HepG2 (cell line): ENCODE data around the gene ZNF526. TPM values are rescaled to one million over a fixed set of nuclear protein-coding genes. Genes with fewer than 3 reads are reported as not detected.

ENCODE experiments used
- AFF4 ChIP-seq: sonication (generic); formaldehyde crosslinking; IDR thresholded peaks from 2 replicates; pipeline ENCODE4 v1.4.0; 2020; ENCODE audit warnings: missing genetic modification reagents
- CBX2 ChIP-seq, 2 experiments: fragments of 200-600 bp in 1 of 2; sonication (generic); formaldehyde crosslinking in 1 of 2; IDR thresholded peaks; 2 replicates each; pipeline versions ENCODE4 v1.7.0 to v1.8.1; 2018 to 2022; ENCODE audit warnings: low read depth in 2 of 2, low read length in 1 of 2, mild to moderate bottlenecking in 1 of 2, missing genetic modification reagents in 1 of 2
- DRAP1 ChIP-seq: IDR thresholded peaks from 2 replicates; pipeline ENCODE4 v1.6.1; 2016; ENCODE audit warnings: missing genetic modification reagents, missing compliant biosample characterization
- HMGXB3 ChIP-seq: sonication (generic); formaldehyde crosslinking; IDR thresholded peaks from 2 replicates; pipeline ENCODE4 v1.4.0; 2020; ENCODE audit warnings: missing genetic modification reagents, borderline replicate concordance
- MAFF ChIP-seq: IDR thresholded peaks from 2 replicates; pipeline ENCODE4 v1.6.1; 2011; ENCODE audit warnings: low read depth, low read length, improper control_type of control experiment
- RNF219 ChIP-seq: sonication (generic); formaldehyde crosslinking; IDR thresholded peaks from 2 replicates; pipeline ENCODE4 v1.5.0; 2020; ENCODE audit warnings: mild to moderate bottlenecking, missing genetic modification reagents
- ZFP91 ChIP-seq: sonication (generic); formaldehyde crosslinking; IDR thresholded peaks from 2 replicates; pipeline ENCODE4 v1.9.0; 2022; ENCODE audit warnings: missing genetic modification reagents, mild to moderate bottlenecking, borderline replicate concordance
- ZNF232 ChIP-seq: sonication (generic); formaldehyde crosslinking; IDR thresholded peaks from 2 replicates; pipeline ENCODE4 v1.4.0; 2020; ENCODE audit warnings: missing genetic modification reagents, borderline replicate concordance
- ZNF614 ChIP-seq: IDR thresholded peaks from 2 replicates; pipeline ENCODE4 v1.6.1; 2018; ENCODE audit warnings: missing biosample characterization, missing genetic modification reagents, inconsistent platforms, borderline replicate concordance
- polyA plus RNA-seq, 8 experiments: library from polyadenylated mRNA; depleted of rRNA in 3 of 8; stranded (reverse) in 7 of 8; unstranded in 1 of 8; fragments of >200 nt; fragmentation: Illumina TruSeq in 4 of 8; extraction: Trizol in 4 of 8; gene quantifications; 2 replicates each; pipeline versions ENCODE4 v1.2.1 to v1.2.3, GENCODE V29; 2011 to 2016; ENCODE audit warnings: low read depth in 4 of 8, missing spikeins in 1 of 8, mixed read lengths in 1 of 8; ENCODE audit not compliant: insufficient read depth in 1 of 8
- total RNA-seq, 5 experiments: library from RNA; depleted of rRNA; stranded (reverse); fragments of >200 nt; fragmentation: Illumina TruSeq; extraction: Trizol; gene quantifications; 2 replicates each; pipeline ENCODE4 v1.2.3, GENCODE V29; 2016; ENCODE audit warnings: low read depth in 1 of 5
- TF ChIP-seq, protein P1 (sequence below): sonication (generic); formaldehyde crosslinking; IDR thresholded peaks from 2 replicates; pipeline ENCODE4 v1.9.0; 2021; ENCODE audit warnings: missing genetic modification reagents, borderline replicate concordance

ZNF526 gene
- total and polyA plus RNA-seq, 2 of the 13 experiments (the other 11 are each of a cell fraction or from before 2014, with no cell fraction given), result 3.3 to 8.4 TPM

DNA sequence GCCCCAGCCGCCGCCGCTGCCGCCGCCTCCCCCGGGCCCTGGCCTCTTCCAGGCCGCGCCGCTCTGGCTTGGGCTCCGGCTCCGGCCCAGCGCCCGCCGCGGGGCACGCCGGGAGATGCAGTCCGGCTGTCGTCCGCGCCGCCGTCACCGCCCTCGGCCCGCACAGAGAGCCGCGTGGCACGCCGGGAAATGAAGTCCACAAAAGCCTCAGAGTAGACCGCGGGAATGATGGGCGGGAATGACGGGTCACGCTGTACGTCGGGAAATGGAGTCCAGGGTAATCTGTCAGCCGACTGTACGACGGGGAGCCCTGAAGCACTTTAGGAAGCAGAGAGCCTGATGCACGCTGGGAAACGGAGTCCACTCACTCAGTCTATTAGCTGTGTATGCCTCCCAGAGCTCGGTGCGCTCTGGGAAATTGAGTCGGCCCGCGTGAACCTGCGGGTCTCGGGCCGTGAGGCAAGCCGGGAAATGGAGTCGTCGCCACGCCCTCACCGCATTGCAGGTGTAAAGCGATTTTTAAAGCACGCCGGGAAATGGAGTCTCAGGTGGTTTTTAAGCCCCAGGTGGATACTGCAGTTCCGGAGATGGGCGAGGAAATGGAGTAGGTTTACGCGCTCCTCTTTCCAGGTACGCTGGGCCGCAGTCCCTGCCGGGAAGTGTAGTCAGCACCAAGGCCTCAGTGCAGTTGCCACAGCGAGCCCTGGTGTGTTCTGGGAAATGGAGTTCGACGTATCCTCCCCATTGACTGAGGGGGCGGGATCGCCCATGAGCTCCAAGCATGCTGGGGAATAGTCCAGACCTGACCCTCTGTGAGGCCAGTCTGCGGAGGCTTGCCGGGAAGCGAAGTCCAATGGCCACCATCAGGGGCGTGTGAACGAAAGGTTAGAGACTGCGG is 22.6 kb downstream of the ZNF526 start, which contains the start of gene GSK3A (continued):
- no peak for TF ChIP-seq ZNF614 (CRISPR knock-in tag)
- TF ChIP-seq RNF219 (CRISPR knock-in tag), result no peak
- TF ChIP-seq ZFP91, result peak; percentile 83; the same call in 1 of the 2 replicates
- TF ChIP-seq HMGXB3 (CRISPR knock-in tag), result peak; percentile 18; the same call in 1 of the 2 replicates
- no peak for TF ChIP-seq CBX2 (IDR thresholded peaks at IDR 0.05; ENCODE audit: low read depth, low read length)
- TF ChIP-seq CBX2 (CRISPR knock-in tag; IDR thresholded peaks at IDR 0.05; ENCODE audit: low read depth), result 0 out of 2 replicates have a peak, but pooled peaks have one; percentile 65
- TF ChIP-seq, protein P1, sequence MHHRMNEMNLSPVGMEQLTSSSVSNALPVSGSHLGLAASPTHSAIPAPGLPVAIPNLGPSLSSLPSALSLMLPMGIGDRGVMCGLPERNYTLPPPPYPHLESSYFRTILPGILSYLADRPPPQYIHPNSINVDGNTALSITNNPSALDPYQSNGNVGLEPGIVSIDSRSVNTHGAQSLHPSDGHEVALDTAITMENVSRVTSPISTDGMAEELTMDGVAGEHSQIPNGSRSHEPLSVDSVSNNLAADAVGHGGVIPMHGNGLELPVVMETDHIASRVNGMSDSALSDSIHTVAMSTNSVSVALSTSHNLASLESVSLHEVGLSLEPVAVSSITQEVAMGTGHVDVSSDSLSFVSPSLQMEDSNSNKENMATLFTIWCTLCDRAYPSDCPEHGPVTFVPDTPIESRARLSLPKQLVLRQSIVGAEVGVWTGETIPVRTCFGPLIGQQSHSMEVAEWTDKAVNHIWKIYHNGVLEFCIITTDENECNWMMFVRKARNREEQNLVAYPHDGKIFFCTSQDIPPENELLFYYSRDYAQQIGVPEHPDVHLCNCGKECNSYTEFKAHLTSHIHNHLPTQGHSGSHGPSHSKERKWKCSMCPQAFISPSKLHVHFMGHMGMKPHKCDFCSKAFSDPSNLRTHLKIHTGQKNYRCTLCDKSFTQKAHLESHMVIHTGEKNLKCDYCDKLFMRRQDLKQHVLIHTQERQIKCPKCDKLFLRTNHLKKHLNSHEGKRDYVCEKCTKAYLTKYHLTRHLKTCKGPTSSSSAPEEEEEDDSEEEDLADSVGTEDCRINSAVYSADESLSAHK, result no peak
- no peak for TF ChIP-seq MAFF
- TF ChIP-seq AFF4 (CRISPR knock-in tag), result no peak
- TF ChIP-seq ZNF232 (CRISPR knock-in tag), result peak; percentile 77; the same call in 1 of the 2 replicates
- peak; percentile 83 for TF ChIP-seq DRAP1 (CRISPR knock-in tag)
